MCF 10A (cell line): Measurements from ENCODE around the gene WDR83. TPM values are rescaled to one million over a fixed set of nuclear protein-coding genes. Genes with fewer than 3 reads are reported as not detected.
"Not testable (repeated sequence)": the region's sequence is repeated elsewhere in the genome, so short reads cannot be mapped to it uniquely, and the experiment has no call there.

Experiments
- BruUV-seq: library from RNA; stranded (reverse); fragments of 400-500 nt; replicated peaks from 2 replicates; lab custom pipeline; 2021; lab: Mats Ljungman, UMichigan
- CTCF ChIA-PET: fragments of 300-600 bp; sonication (Branson Sonifier 250); formaldehyde crosslinking; extraction: SDS; loops from one replicate; lab custom pipeline; 2021; ENCODE audit warnings: antibody characterized with exemption, inconsistent platforms; lab: Yijun Ruan, JAX
- POLR2A ChIA-PET: fragments of 300-600, 350-650 bp; sonication (Branson Sonifier 250); formaldehyde crosslinking; extraction: SDS; loops from one replicate; lab custom pipeline; 2020; ENCODE audit warnings: antibody characterized with exemption, inconsistent platforms; lab: Yijun Ruan, JAX
- DNase-seq: peaks from one replicate; pipeline ENCODE4 v3.0.0-alpha.2; 2018; ENCODE audit not compliant: unreplicated experiment
- H3K27ac Mint-ChIP-seq: one replicate; pipeline ENCODE4 v1.8.0; 2022; ENCODE audit warnings: mild to moderate bottlenecking, low read depth, mixed read lengths; ENCODE audit not compliant: unreplicated experiment
- H3K27me3 Mint-ChIP-seq: one replicate; pipeline ENCODE4 v1.8.0; 2022; ENCODE audit warnings: mixed read lengths; ENCODE audit not compliant: insufficient read depth, unreplicated experiment
- H3K36me3 Mint-ChIP-seq: one replicate; pipeline ENCODE4 v1.8.0; 2022; ENCODE audit warnings: mild to moderate bottlenecking, moderate library complexity, mixed read lengths; ENCODE audit not compliant: insufficient read depth, unreplicated experiment
- H3K4me1 Mint-ChIP-seq: one replicate; pipeline ENCODE4 v1.8.0; 2022; ENCODE audit warnings: mixed read lengths; ENCODE audit not compliant: insufficient read depth, unreplicated experiment
- H3K4me3 Mint-ChIP-seq: one replicate; pipeline ENCODE4 v1.8.0; 2022; ENCODE audit warnings: mild to moderate bottlenecking, moderate library complexity, mixed read lengths; ENCODE audit not compliant: unreplicated experiment
- H3K9me3 Mint-ChIP-seq: one replicate; pipeline ENCODE4 v1.8.0; 2022; ENCODE audit warnings: mixed read lengths; ENCODE audit not compliant: unreplicated experiment
- CTCF ChIP-seq: fragments of 200-600 bp; IDR thresholded peaks from one replicate; pipeline ENCODE4 v1.8.0; 2022; ENCODE audit warnings: antibody characterized with exemption, mild to moderate bottlenecking; ENCODE audit not compliant: unreplicated experiment
- intact Hi-C: fragments of 100-400 bp; cut with micrococcal nuclease; formaldehyde crosslinking; loops from 2 replicates; pipeline ENCODE4 v1.14.1; 2022
- total RNA-seq: library from RNA; stranded (reverse); gene quantifications from 2 replicates; pipeline ENCODE4 v1.2.3, GENCODE V29; 2022

WDR83 gene
- total RNA-seq, 1 experiment from 2014 or later, result 11.7 TPM

- Mint-ChIP-seq H3K4me3 (no peak overlapping the region), H3K27ac (no peak overlapping the region), H3K36me3 (peaks cover 14% of the 10 kb centered on the region), H3K4me1 (no peaks in the 10 kb centered on the region), H3K27me3 (no peaks in the 10 kb centered on the region), H3K9me3 (no peaks in the 10 kb centered on the region)
- ChIA-PET POLR2A (interaction anchor here (0.9 kb wide), 1 partner anchor 10 kb away, joined by 3 read pairs; no protein-coding TSS in a partner anchor), CTCF (no interaction called here)
- intact Hi-C loops, result no loop called here
- BruUV-seq, result no TSS peak
- no peak for DNase-seq
- no peak for TF ChIP-seq CTCF
Observed at GRCh38 chr19:12641456-12641855, 25.2 kb upstream of the WDR83 start.

- Mint-ChIP-seq H3K27ac (no peak overlapping the region), H3K9me3 (no peaks in the 10 kb centered on the region), H3K4me3 (no peak overlapping the region), H3K36me3 (peaks cover 14% of the 10 kb centered on the region), H3K27me3 (no peaks in the 10 kb centered on the region), H3K4me1 (no peaks in the 10 kb centered on the region)
- BruUV-seq, result no TSS peak
- no peak for DNase-seq
- intact Hi-C loops, result no loop called here
- TF ChIP-seq CTCF, result no peak
- ChIA-PET CTCF (no interaction called here), POLR2A (no interaction called here)
Observed at GRCh38 chr19:12642506-12642905, 24.1 kb upstream of the WDR83 start.

GRCh38 chr19:12643716-12644115, 22.9 kb upstream of the WDR83 start:
- H3K36me3 Mint-ChIP-seq, result peaks cover 14% of the 10 kb centered on the region
- CTCF ChIA-PET, H3K4me3 Mint-ChIP-seq, intact Hi-C loops, H3K27me3 Mint-ChIP-seq, BruUV-seq, H3K27ac Mint-ChIP-seq, DNase-seq, H3K4me1 Mint-ChIP-seq, POLR2A ChIA-PET, H3K9me3 Mint-ChIP-seq: not testable (repeated sequence)

GRCh38 chr19:12646551-12646950, 20.1 kb upstream of the WDR83 start:
- Mint-ChIP-seq H3K9me3 (no peaks in the 10 kb centered on the region), H3K4me1 (no peaks in the 10 kb centered on the region), H3K4me3 (no peak overlapping the region), H3K36me3 (peaks cover 20% of the 10 kb centered on the region), H3K27me3 (no peaks in the 10 kb centered on the region), H3K27ac (no peak overlapping the region)
- no TSS peak for BruUV-seq
- POLR2A ChIA-PET, result no interaction called here
- TF ChIP-seq CTCF, result no peak
- DNase-seq, result no peak
- CTCF ChIA-PET, result no interaction called here
- intact Hi-C loops, result no loop called here

- intact Hi-C loops, result no loop called here
- Mint-ChIP-seq H3K4me3 (no peak overlapping the region), H3K36me3 (peaks cover 20% of the 10 kb centered on the region), H3K4me1 (no peaks in the 10 kb centered on the region), H3K9me3 (no peaks in the 10 kb centered on the region), H3K27me3 (no peaks in the 10 kb centered on the region), H3K27ac (no peak overlapping the region)
- TF ChIP-seq CTCF, result no peak
- CTCF ChIA-PET, result no interaction called here
- no peak for DNase-seq
- POLR2A ChIA-PET, result interaction anchor here (0.6 kb wide), 1 partner anchor 88 kb away, joined by 4 read pairs; no protein-coding TSS in a partner anchor
- no TSS peak for BruUV-seq
Observed at GRCh38 chr19:12647047-12647446, 19.6 kb upstream of the WDR83 start.
